ENCODE data around the gene MS4A2.

Gene MS4A2

GRCh38 chr11:60111793-60112192 lies 23.3 kb downstream of the MS4A2 start:
- no peak for DNase-seq (ENCODE audit: low read depth)
- no peak overlapping the region for H3K4me3 ChIP-seq (ENCODE audit: low read depth, low read length)
- TF ChIP-seq CTCF (conservative IDR thresholded peaks at IDR 0.05; ENCODE audit: low read depth, low read length): no peak

GRCh38 chr11:60116996-60117790 lies 28.7 kb downstream of the MS4A2 start:
- no peak for DNase-seq (ENCODE audit: low read depth)
- no peak overlapping the region for H3K4me3 ChIP-seq (ENCODE audit: low read depth, low read length)
- no peak for TF ChIP-seq CTCF (conservative IDR thresholded peaks at IDR 0.05; ENCODE audit: low read depth, low read length)

- no peak for TF ChIP-seq CTCF (conservative IDR thresholded peaks at IDR 0.05; ENCODE audit: low read depth, low read length)
- no peak for DNase-seq (ENCODE audit: low read depth)
- no peak overlapping the region for H3K4me3 ChIP-seq (ENCODE audit: low read depth, low read length)
These were observed 29.9 kb downstream of the MS4A2 start for GRCh38 chr11:60118338-60118737.

GRCh38 chr11:60119710-60120109 lies 31.2 kb downstream of the MS4A2 start:
- no peak overlapping the region for H3K4me3 ChIP-seq (ENCODE audit: low read depth, low read length)
- DNase-seq (ENCODE audit: low read depth): no peak
- TF ChIP-seq CTCF (conservative IDR thresholded peaks at IDR 0.05; ENCODE audit: low read depth, low read length): no peak

GRCh38 chr11:60121264-60121663 lies 32.8 kb downstream of the MS4A2 start:
- DNase-seq (ENCODE audit: low read depth): no peak
- H3K4me3 ChIP-seq (ENCODE audit: low read depth, low read length): no peak overlapping the region
- no peak for TF ChIP-seq CTCF (conservative IDR thresholded peaks at IDR 0.05; ENCODE audit: low read depth, low read length)

- no peak for TF ChIP-seq CTCF (conservative IDR thresholded peaks at IDR 0.05; ENCODE audit: low read depth, low read length)
- no peak for DNase-seq (ENCODE audit: low read depth)
- no peak overlapping the region for H3K4me3 ChIP-seq (ENCODE audit: low read depth, low read length)
These were observed 34.1 kb downstream of the MS4A2 start for GRCh38 chr11:60122414-60123036.

Measured in choroid plexus epithelial cell (primary cell).